Mesendoderm (in vitro differentiated cells): Measurements from ENCODE around the gene ZBTB7C.

Experiments
- DNase-seq: peaks from one replicate; pipeline ENCODE4 v3.0.0; 2013
- H2AK5ac ChIP-seq: 2 replicates; pipeline ENCODE4 v1.6.1; 2013; ENCODE audit warnings: low read length, inconsistent platforms
- H2BK120ac ChIP-seq: 2 replicates; pipeline ENCODE4 v1.6.1; 2013; ENCODE audit warnings: low read depth, mild to moderate bottlenecking, low read length, moderate library complexity, mixed read lengths
- H2BK15ac ChIP-seq: replicated peaks from 2 replicates; pipeline ENCODE4 v1.6.1; 2013; ENCODE audit warnings: low read depth, mild to moderate bottlenecking, moderate library complexity
- H2BK5ac ChIP-seq: 2 replicates; pipeline ENCODE4 v1.6.1; 2013; ENCODE audit warnings: low read length, inconsistent platforms
- H3K18ac ChIP-seq: 2 replicates; pipeline ENCODE4 v1.6.1; 2013; ENCODE audit warnings: mild to moderate bottlenecking, low read length, mixed read lengths
- H3K23ac ChIP-seq: one replicate; pipeline ENCODE4 v1.6.1; 2013; ENCODE audit warnings: low read length
- H3K27ac ChIP-seq: 2 replicates; pipeline ENCODE4 v1.5.1; 2013; ENCODE audit warnings: low read depth, mild to moderate bottlenecking, inconsistent platforms, low read length, moderate library complexity
- H3K27me3 ChIP-seq: 2 replicates; pipeline ENCODE4 v1.6.1; 2013; ENCODE audit warnings: low read length, control low read depth, mild to moderate bottlenecking, inconsistent platforms; ENCODE audit not compliant: insufficient read depth, poor library complexity
- H3K36me3 ChIP-seq: 2 replicates; pipeline ENCODE4 v1.6.1; 2013; ENCODE audit warnings: low read length, inconsistent platforms; ENCODE audit not compliant: control insufficient read depth, insufficient read depth
- H3K4ac ChIP-seq: one replicate; pipeline ENCODE4 v1.6.1; 2013; ENCODE audit warnings: low read depth, mild to moderate bottlenecking, low read length, moderate library complexity
- H3K4me1 ChIP-seq: 2 replicates; pipeline ENCODE4 v1.6.1; 2013; ENCODE audit warnings: low read depth, low read length, inconsistent platforms; ENCODE audit not compliant: control insufficient read depth
- H3K4me2 ChIP-seq: 2 replicates; pipeline ENCODE4 v1.6.1; 2013; ENCODE audit warnings: low read length
- H3K4me3 ChIP-seq: 2 replicates; pipeline ENCODE4 v1.5.1; 2013; ENCODE audit warnings: mild to moderate bottlenecking, low read length
- H3K56ac ChIP-seq: one replicate; pipeline ENCODE4 v1.6.1; 2013; ENCODE audit warnings: low read length
- H3K79me1 ChIP-seq: 2 replicates; pipeline ENCODE4 v1.6.1; 2013; ENCODE audit warnings: low read length, inconsistent platforms
- H3K79me2 ChIP-seq: 2 replicates; pipeline ENCODE4 v1.6.1; 2013; ENCODE audit warnings: mild to moderate bottlenecking, low read length; ENCODE audit not compliant: control insufficient read depth, insufficient read depth
- H3K9ac ChIP-seq: 2 replicates; pipeline ENCODE4 v1.6.1; 2013; ENCODE audit warnings: low read length, inconsistent platforms
- H4K5ac ChIP-seq: one replicate; pipeline ENCODE4 v1.6.1; 2013; ENCODE audit warnings: low read length
- H4K8ac ChIP-seq: one replicate; pipeline ENCODE4 v1.6.1; 2013; ENCODE audit warnings: low read depth, mild to moderate bottlenecking, control low read depth, low read length, moderate library complexity
- WGBS: extraction: QIAGEN DNeasy Blood & Tissue Kit; methylation state at CpG from one replicate; pipeline ENCODE4 v1.1.7; 2013; ENCODE audit warnings: low lambda C conversion rate, missing lambda C conversion rate; ENCODE audit not compliant: insufficient coverage; ENCODE audit errors: extremely low coverage; 5-methylcytosine and 5-hydroxymethylcytosine counted together

The ZBTB7C gene

DNA sequence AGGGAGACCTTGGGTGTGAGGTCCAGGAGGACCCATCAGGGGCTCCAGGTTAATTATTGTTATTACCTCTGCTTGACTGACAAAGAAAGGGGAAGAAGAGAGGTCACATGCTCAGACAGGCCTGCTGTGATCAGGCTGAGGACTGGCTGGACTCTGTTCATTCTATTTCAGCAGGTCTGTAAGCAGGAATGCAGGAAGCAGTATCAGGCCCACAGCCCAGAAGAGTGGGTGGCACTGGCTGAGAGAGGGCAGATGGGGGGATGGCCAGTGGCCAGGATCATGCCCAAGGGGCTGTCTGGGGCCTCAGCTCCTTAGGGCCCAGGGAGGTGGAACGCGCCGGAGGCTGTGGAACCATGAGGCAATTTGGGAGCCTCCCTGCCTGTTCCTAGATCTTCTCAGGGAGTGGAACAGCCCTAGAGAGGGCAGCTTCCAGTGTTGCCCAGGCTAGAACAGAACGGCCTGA is 43.7 kb upstream of the ZBTB7C start:
- Histone ChIP-seq H2BK15ac (no peak overlapping the region), H2AK5ac (no peak overlapping the region), H4K8ac (no peak overlapping the region), H3K79me2 (no peaks in the 10 kb centered on the region), H2BK120ac (no peak overlapping the region), H4K5ac (no peak overlapping the region), H3K4ac (no peak overlapping the region), H3K4me3 (no peak overlapping the region), H3K79me1 (no peaks in the 10 kb centered on the region), H3K4me2 (no peak overlapping the region), H3K36me3 (no peaks in the 10 kb centered on the region), H3K9ac (no peak overlapping the region), H3K27ac (no peak overlapping the region), H3K23ac (no peak overlapping the region), H3K4me1 (no peaks in the 10 kb centered on the region), H3K27me3 (no peaks in the 10 kb centered on the region), H2BK5ac (no peak overlapping the region), H3K56ac (no peak overlapping the region), H3K18ac (no peak overlapping the region)
- no peak for DNase-seq
- WGBS = no CpG with 5 or more reads among the region's 4 CpGs

DNA sequence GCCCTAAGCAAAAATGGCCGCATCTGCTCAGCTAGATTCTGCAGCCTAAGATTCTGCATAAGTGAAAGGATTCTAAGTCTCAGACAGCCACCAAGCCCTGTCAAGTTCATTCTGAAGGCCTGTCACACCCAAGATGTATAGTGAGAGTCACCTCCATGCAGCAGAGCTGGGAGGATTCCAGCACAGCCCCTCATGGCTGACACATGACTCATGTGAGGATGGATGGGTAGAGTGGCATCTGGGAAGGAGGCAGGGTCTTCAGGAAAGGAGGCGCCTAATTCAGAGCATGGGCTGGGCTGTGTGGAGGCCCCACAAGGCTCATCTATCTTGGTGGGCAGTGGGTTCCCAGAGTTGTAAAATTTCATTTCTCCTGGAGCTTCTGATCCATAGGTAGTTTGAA is 41.5 kb upstream of the ZBTB7C start:
- Histone ChIP-seq H2AK5ac (no peak overlapping the region), H3K23ac (no peak overlapping the region), H3K79me1 (no peaks in the 10 kb centered on the region), H3K9ac (no peak overlapping the region), H3K18ac (no peak overlapping the region), H2BK120ac (no peak overlapping the region), H2BK5ac (no peak overlapping the region), H3K56ac (no peak overlapping the region), H3K4ac (no peak overlapping the region), H2BK15ac (no peak overlapping the region), H3K27me3 (no peaks in the 10 kb centered on the region), H3K4me2 (no peak overlapping the region), H3K27ac (no peak overlapping the region), H3K4me1 (no peaks in the 10 kb centered on the region), H3K79me2 (no peaks in the 10 kb centered on the region), H3K4me3 (no peak overlapping the region), H4K8ac (no peak overlapping the region), H3K36me3 (no peaks in the 10 kb centered on the region), H4K5ac (no peak overlapping the region)
- no peak for DNase-seq
- WGBS = no CpG with 5 or more reads among the region's 2 CpGs

DNA sequence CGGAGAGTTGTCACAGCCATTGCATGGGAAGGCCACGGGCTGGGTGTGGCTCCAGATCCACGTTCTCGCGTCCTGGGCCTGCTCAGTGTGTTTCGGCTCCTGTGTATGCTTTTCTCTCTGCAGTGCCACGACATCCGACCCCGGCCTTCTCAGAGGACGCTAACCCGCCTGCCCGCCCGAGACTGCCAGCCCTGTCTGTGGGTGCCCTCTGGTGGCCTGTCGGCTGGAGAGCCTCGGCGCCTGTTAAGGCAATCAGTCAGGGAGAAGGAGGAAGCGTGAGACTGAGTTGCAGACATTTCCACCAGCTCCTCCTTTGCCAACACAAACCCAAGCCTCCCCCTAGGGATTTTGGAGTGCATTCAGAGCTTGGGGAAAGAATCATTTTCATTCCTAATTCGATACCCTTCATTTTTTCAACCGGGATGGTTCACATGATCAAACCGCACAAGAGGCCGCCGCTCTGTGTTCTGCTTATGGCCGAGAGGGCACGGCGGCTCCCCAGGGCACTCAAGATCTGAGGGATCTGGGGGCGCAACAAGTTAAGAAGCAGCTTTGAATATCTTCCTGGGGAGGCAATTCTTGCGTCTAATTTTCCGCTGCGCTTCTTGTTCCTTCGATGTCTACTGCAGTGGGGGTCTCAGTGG is 37.5 kb upstream of the ZBTB7C start:
- H4K8ac ChIP-seq = no peak overlapping the region

DNA sequence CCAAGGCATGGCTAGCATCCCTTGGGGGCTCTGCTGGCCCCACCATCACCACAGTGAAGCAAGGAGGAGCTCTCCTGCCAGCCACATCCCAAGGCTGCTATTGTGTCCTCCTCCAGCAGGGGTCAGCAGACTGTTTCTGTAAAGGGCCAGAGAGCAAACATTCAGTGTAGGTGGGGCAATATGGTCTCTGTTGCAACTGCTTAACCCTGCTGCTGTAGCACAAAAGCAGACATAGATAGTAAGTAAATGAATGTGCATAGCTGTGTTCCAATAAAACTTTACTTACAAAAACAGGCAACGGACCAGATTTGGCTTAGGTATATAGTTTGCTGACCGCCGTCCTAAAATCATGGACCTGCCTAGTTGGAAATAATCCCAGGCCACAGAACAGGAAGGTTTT is 36.4 kb upstream of the ZBTB7C start:
- H3K4ac ChIP-seq = no peak overlapping the region
- no peak overlapping the region for H3K18ac ChIP-seq
- H3K27ac ChIP-seq = no peak overlapping the region
- no peaks in the 10 kb centered on the region for H3K4me1 ChIP-seq
- no peak overlapping the region for H4K8ac ChIP-seq
- H3K56ac ChIP-seq = no peak overlapping the region
- no peak overlapping the region for H2BK5ac ChIP-seq
- H3K36me3 ChIP-seq = no peaks in the 10 kb centered on the region
- no peak overlapping the region for H2BK15ac ChIP-seq
- no peaks in the 10 kb centered on the region for H3K27me3 ChIP-seq
- DNase-seq = peak; percentile 89
- no peak overlapping the region for H2BK120ac ChIP-seq
- no peak overlapping the region for H3K4me2 ChIP-seq
- no peak overlapping the region for H4K5ac ChIP-seq
- H3K9ac ChIP-seq = no peak overlapping the region
- WGBS = no CpG with 5 or more reads among the region's 3 CpGs
- no peak overlapping the region for H3K23ac ChIP-seq
- H2AK5ac ChIP-seq = no peak overlapping the region
- no peaks in the 10 kb centered on the region for H3K79me1 ChIP-seq
- H3K4me3 ChIP-seq = no peak overlapping the region
- H3K79me2 ChIP-seq = no peaks in the 10 kb centered on the region

More for the DNA sequence above, 37.5 kb upstream of the ZBTB7C start:
- Histone ChIP-seq H3K23ac (no peak overlapping the region), H3K18ac (no peak overlapping the region), H3K27me3 (no peaks in the 10 kb centered on the region), H3K4me3 (no peak overlapping the region), H2BK15ac (no peak overlapping the region), H4K5ac (no peak overlapping the region), H3K4me2 (no peak overlapping the region), H3K56ac (no peak overlapping the region), H3K27ac (no peak overlapping the region), H2BK120ac (no peak overlapping the region), H3K36me3 (no peaks in the 10 kb centered on the region), H2AK5ac (no peak overlapping the region), H3K9ac (no peak overlapping the region), H3K79me1 (no peaks in the 10 kb centered on the region), H3K79me2 (no peaks in the 10 kb centered on the region), H2BK5ac (no peak overlapping the region), H3K4me1 (no peaks in the 10 kb centered on the region), H3K4ac (no peak overlapping the region)
- DNase-seq = peak; percentile 90
- no CpG with 5 or more reads among the region's 30 CpGs for WGBS

DNA sequence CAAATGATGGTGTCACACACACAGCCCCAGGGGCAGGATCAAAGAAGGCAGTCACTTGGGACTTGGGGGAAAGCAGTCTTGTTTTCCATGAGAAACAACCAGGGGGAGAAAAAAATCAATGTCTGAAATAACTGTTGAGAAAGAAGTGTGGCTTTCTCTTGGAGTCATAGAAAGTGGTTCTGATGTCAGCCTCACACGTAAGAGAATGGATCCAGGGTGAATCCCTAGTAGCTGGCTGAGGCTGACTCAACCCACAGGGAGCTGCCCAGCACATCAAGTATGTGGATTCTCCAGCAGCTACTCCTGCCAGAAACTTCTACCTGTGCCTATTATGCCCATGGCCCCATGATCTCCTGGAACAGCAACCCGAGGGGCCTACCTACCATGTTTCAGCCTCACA is 33.6 kb upstream of the ZBTB7C start:
- whole genome bisulfite sequencing = no CpG with 5 or more reads among the region's 2 CpGs
- no peak overlapping the region for H3K9ac ChIP-seq
- H3K4me1 ChIP-seq = no peaks in the 10 kb centered on the region
- no peak overlapping the region for H3K18ac ChIP-seq
- H3K79me2 ChIP-seq = no peaks in the 10 kb centered on the region
- H2BK15ac ChIP-seq = no peak overlapping the region
- H2AK5ac ChIP-seq = no peak overlapping the region
- H3K4me3 ChIP-seq = no peak overlapping the region
- H4K8ac ChIP-seq = no peak overlapping the region
- H4K5ac ChIP-seq = no peak overlapping the region
- no peaks in the 10 kb centered on the region for H3K27me3 ChIP-seq
- H3K79me1 ChIP-seq = no peaks in the 10 kb centered on the region
- no peak overlapping the region for H3K4me2 ChIP-seq
- no peak overlapping the region for H3K23ac ChIP-seq
- no peak overlapping the region for H3K56ac ChIP-seq
- no peak for DNase-seq
- no peak overlapping the region for H3K27ac ChIP-seq
- H3K36me3 ChIP-seq = no peaks in the 10 kb centered on the region
- no peak overlapping the region for H3K4ac ChIP-seq
- no peak overlapping the region for H2BK120ac ChIP-seq
- H2BK5ac ChIP-seq = no peak overlapping the region

DNA sequence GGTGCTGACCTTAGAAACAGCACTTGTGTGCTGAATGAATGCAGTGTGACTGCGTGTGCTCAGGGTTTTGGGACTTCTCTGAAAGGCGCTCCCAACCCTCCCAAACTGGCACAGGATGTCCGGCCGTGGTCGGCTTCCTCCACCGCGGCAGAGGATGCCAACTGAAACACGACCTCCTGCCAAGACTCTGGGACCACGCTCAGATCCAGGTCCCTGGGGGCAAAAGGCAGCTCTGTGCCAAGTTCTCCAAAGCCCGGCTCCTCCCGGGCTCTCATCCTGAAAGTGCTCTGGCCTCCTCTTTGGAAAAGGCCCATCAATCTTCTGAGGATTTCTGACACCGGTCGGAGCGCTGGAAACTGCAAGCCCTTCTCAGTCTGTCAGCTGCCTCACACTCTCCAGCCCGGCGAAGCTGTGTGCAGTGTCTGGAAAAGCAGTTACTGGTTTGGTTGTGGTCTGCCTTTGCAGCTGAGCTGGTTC is 32.3 kb upstream of the ZBTB7C start:
- Histone ChIP-seq H2BK5ac (no peak overlapping the region), H3K4me2 (no peak overlapping the region), H3K79me1 (no peaks in the 10 kb centered on the region), H3K9ac (no peak overlapping the region), H3K4me3 (no peak overlapping the region), H3K18ac (no peak overlapping the region), H2BK15ac (no peak overlapping the region), H3K27ac (no peak overlapping the region), H3K56ac (no peak overlapping the region), H3K4me1 (no peaks in the 10 kb centered on the region), H3K79me2 (no peaks in the 10 kb centered on the region), H4K8ac (no peak overlapping the region), H4K5ac (no peak overlapping the region), H3K4ac (no peak overlapping the region), H3K27me3 (no peaks in the 10 kb centered on the region), H3K23ac (no peak overlapping the region), H3K36me3 (no peaks in the 10 kb centered on the region), H2AK5ac (no peak overlapping the region), H2BK120ac (no peak overlapping the region)
- no peak for DNase-seq
- no CpG with 5 or more reads among the region's 16 CpGs for WGBS
